SU-DHL-6 (cell line): ENCODE results near the gene RAB1A.

ENCODE experiments used
- CTCF ChIP-seq: fragments of 200-600 bp; sonication (generic); IDR thresholded peaks from one replicate; pipeline ENCODE4 v1.5.1; 2017; ENCODE audit warnings: antibody characterized with exemption, mild to moderate bottlenecking, low read length, moderate library complexity; ENCODE audit not compliant: insufficient read depth, poor library complexity, severe bottlenecking
- EZH2phosphoT487 ChIP-seq: fragments of 200-600 bp; sonication (generic), shearing (Covaris generic); conservative IDR thresholded peaks from 2 replicates; pipeline ENCODE4 v1.6.1; 2018; ENCODE audit warnings: mild to moderate bottlenecking, antibody characterized with exemption, low read length, moderate library complexity, mixed read lengths

GRCh38 chr2:65096948-65097347 is 33.0 kb downstream of the RAB1A start:
- TF ChIP-seq CTCF (no peak), EZH2phosphoT487 (no peak)
